ENCODE measurements around the gene CSMD2. TPM values are rescaled to one million over a fixed set of nuclear protein-coding genes. Genes with fewer than 3 reads are reported as not detected.

CSMD2 gene
- total and polyA plus RNA-seq, 12 donors, result 0.35 to 5.1 (median 1.5) TPM

DNA sequence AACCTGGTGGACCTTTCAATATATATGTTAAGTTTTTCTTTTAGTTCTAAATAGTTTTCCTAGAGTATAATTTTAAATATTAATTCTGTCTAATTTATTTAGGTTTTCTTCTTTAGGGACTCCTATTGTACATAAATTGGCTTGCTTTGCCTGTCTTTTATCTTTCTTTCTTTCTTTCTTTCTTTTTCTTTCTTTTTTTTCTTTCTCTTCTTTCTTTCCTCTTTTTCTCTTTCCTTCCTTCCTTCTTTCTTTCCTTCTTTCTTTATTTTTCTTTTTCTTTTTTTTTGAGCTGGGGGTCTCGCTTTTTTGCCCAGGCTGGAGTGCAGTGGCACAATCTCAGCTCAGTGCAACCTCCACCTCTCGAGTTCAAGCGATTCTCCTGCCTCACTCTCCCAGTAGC is 657.4 kb downstream of the CSMD2 start:
- WGBS, 4 donors, result 85 to 96% (median 92%) methylated on average over 3 of the region's 3 CpGs
- Histone ChIP-seq H3K9me3 (replicated peaks in 1 of 3) (no peaks in the 10 kb centered on the region), H3K36me3 (replicated peaks in 1 of 2) (no peaks in the 10 kb centered on the region), H3K4me1 (replicated peaks in 1 of 2) (no peaks in the 10 kb centered on the region), H3K27me3 (no peaks in the 10 kb centered on the region), H3K27ac (no peak overlapping the region), H3K4me3 (no peak overlapping the region)
- TF ChIP-seq POLR2A (IDR thresholded peaks at IDR 0.05), result no peak
- DNase-seq, result no peak
- intact Hi-C loops (cut with DNase I), result no loop called here

DNA sequence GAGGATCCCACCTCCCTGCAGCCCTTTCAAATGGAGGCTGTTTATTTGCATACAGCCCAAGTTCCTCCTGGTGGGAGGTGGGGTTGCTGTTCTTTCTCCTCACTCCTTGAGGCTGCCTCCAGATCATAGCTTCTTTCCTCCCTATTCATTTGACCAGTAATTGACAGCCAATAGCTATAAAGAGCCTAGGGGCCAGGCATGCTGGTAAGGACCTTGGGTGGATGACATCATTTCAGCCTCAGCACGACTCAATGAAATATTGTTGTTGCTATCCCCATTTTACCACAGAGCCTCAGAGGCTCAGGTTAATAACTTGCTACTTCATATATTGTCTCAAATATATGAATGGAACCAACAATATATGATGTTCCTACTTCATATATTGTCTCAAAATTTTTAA is 661.5 kb downstream of the CSMD2 start:
- H3K4me3 ChIP-seq, result no peak overlapping the region
- H3K9me3 ChIP-seq (replicated peaks in 1 of 3), result no peaks in the 10 kb centered on the region
- no peak overlapping the region for H3K27ac ChIP-seq
- TF ChIP-seq CTCF (IDR thresholded peaks at IDR 0.05) (no peak), POLR2A (IDR thresholded peaks at IDR 0.05) (no peak)
- DNase-seq, result no peak
- H3K27me3 ChIP-seq, result no peaks in the 10 kb centered on the region
- intact Hi-C loops (cut with DNase I), result no loop called here
- 40 to 64% (median 49%) methylated on average over 1 of the region's 1 CpG for WGBS, 4 donors
- H3K36me3 ChIP-seq (replicated peaks in 1 of 2), result no peaks in the 10 kb centered on the region
- no peaks in the 10 kb centered on the region for H3K4me1 ChIP-seq (replicated peaks in 1 of 2)

DNA sequence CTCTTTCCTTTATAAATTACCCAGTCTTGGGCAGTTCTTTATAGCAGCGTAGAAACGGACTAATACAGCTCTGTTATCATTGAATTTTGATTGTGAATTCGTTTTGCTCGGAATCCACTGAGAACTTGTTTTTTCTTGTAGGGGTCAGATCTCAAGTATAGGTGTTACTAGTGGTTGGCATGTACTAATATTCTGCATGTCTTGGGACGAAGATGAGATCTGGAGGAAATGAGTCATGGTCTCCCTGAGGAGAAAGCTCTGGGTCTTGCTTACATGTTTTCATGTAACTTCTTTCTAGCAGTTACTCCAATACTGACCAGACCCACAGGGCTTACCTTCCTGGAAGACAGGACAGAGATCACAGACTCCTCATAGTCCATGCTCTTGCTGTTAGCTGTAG is 662.3 kb downstream of the CSMD2 start:
- no peaks in the 10 kb centered on the region for H3K27me3 ChIP-seq
- intact Hi-C loops (cut with DNase I), result no loop called here
- H3K27ac ChIP-seq, result no peak overlapping the region
- WGBS, 4 donors, result 63 to 94% (median 67%) methylated on average over 5 of the region's 5 CpGs
- H3K36me3 ChIP-seq (replicated peaks in 1 of 2), result no peaks in the 10 kb centered on the region
- no peaks in the 10 kb centered on the region for H3K4me1 ChIP-seq (replicated peaks in 1 of 2)
- H3K9me3 ChIP-seq (replicated peaks in 1 of 3), result no peaks in the 10 kb centered on the region
- TF ChIP-seq CTCF (IDR thresholded peaks at IDR 0.05) (no peak), POLR2A (IDR thresholded peaks at IDR 0.05) (no peak)
- H3K4me3 ChIP-seq, result no peak overlapping the region
- DNase-seq, result no peak

GRCh38 chr1:33501774-33502173 is 663.3 kb downstream of the CSMD2 start:
- Histone ChIP-seq H3K36me3 (replicated peaks in 1 of 2) (no peaks in the 10 kb centered on the region), H3K27me3 (no peaks in the 10 kb centered on the region), H3K4me3 (no peak overlapping the region), H3K4me1 (replicated peaks in 1 of 2) (no peaks in the 10 kb centered on the region), H3K9me3 (replicated peaks in 1 of 3) (no peaks in the 10 kb centered on the region), H3K27ac (no peak overlapping the region)
- intact Hi-C loops (cut with DNase I), result no loop called here
- DNase-seq, result no peak
- TF ChIP-seq CTCF (IDR thresholded peaks at IDR 0.05) (no peak), POLR2A (IDR thresholded peaks at IDR 0.05) (no peak)
- WGBS, 4 donors, result 89 to 93% (median 92%) methylated on average over 5 to 8 of the region's 8 CpGs

DNA sequence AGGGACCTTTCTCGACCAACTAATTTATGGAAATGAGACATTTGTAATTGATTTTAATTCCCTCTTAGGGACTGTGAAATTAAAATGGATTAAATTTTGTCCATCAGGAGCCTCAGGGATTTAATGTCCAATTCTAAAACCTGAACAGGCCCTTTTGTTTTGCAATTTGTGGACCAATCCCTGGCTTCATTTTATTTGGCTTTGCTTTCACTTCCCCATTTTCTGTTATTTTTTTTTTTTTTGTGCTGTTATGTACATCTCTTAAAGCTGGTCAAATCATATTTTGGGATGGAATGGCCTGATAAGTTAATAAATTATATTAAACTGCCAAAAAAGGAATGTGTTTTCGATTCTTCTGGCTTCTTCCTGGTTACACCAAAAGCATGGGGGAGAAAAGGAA is 663.7 kb downstream of the CSMD2 start:
- Histone ChIP-seq H3K9me3 (replicated peaks in 1 of 3) (no peaks in the 10 kb centered on the region), H3K4me3 (no peak overlapping the region), H3K27ac (no peak overlapping the region), H3K4me1 (replicated peaks in 1 of 2) (no peaks in the 10 kb centered on the region), H3K27me3 (no peaks in the 10 kb centered on the region), H3K36me3 (replicated peaks in 1 of 2) (no peaks in the 10 kb centered on the region)
- no peak for DNase-seq
- intact Hi-C loops (cut with DNase I), result no loop called here
- 75 to 91% (median 87%) methylated on average over 2 of the region's 2 CpGs for WGBS, 4 donors
- TF ChIP-seq CTCF (IDR thresholded peaks at IDR 0.05), result no peak
- no peak for TF ChIP-seq POLR2A (IDR thresholded peaks at IDR 0.05)
